ENCODE results near the gene TGDS.

TGDS gene

GRCh38 chr13:94599877-94600276 is 3.9 kb upstream of the TGDS start:
- DNase-seq (ENCODE audit: low read depth in 3 of 3), result no peak

- DNase-seq (ENCODE audit: low read depth in 3 of 3), result no peak
Observed at GRCh38 chr13:94598281-94598680, 2.3 kb upstream of the TGDS start.

- no peak for DNase-seq (ENCODE audit: low read depth in 3 of 3)
Observed at GRCh38 chr13:94596575-94596971, 621 bp upstream of the TGDS start.

- DNase-seq (ENCODE audit: low read depth in 3 of 3), result no peak
Observed at GRCh38 chr13:94595001-94595949, 677 bp downstream of the TGDS start.

- DNase-seq (ENCODE audit: low read depth in 3 of 3), result no peak
Observed at GRCh38 chr13:94590744-94591143, 5.2 kb downstream of the TGDS start.

GRCh38 chr13:94588541-94588940 is 7.4 kb downstream of the TGDS start:
- no peak for DNase-seq (ENCODE audit: low read depth in 3 of 3)

- DNase-seq (ENCODE audit: low read depth in 3 of 3), result no peak
Observed at GRCh38 chr13:94586371-94586770, 9.6 kb downstream of the TGDS start.

- DNase-seq (ENCODE audit: low read depth in 3 of 3), result no peak
Observed at GRCh38 chr13:94585543-94586101, 10.3 kb downstream of the TGDS start.

- DNase-seq (ENCODE audit: low read depth in 3 of 3), result no peak
Observed at GRCh38 chr13:94583926-94584325, 12.0 kb downstream of the TGDS start.

GRCh38 chr13:94579063-94579462 is 16.9 kb downstream of the TGDS start:
- DNase-seq (ENCODE audit: low read depth in 3 of 3), result no peak

GRCh38 chr13:94569615-94570014 is 26.3 kb downstream of the TGDS start:
- no peak for DNase-seq (ENCODE audit: low read depth in 3 of 3)

GRCh38 chr13:94568443-94568842 is 27.5 kb downstream of the TGDS start:
- DNase-seq (ENCODE audit: low read depth in 3 of 3), result no peak

GRCh38 chr13:94567581-94567980 is 28.4 kb downstream of the TGDS start:
- DNase-seq (ENCODE audit: low read depth in 3 of 3), result no peak

GRCh38 chr13:94561126-94561525 is 34.8 kb downstream of the TGDS start:
- no peak for DNase-seq (ENCODE audit: low read depth in 3 of 3)

GRCh38 chr13:94560116-94560515 is 35.8 kb downstream of the TGDS start:
- DNase-seq (ENCODE audit: low read depth in 3 of 3), result no peak

GRCh38 chr13:94559222-94559795 is 36.6 kb downstream of the TGDS start:
- DNase-seq (ENCODE audit: low read depth in 3 of 3), result no peak

- no peak for DNase-seq (ENCODE audit: low read depth in 3 of 3)
Observed at GRCh38 chr13:94558716-94559115, 37.2 kb downstream of the TGDS start.

- no peak for DNase-seq (ENCODE audit: low read depth in 3 of 3)
Observed at GRCh38 chr13:94557684-94558235, 38.2 kb downstream of the TGDS start.

GRCh38 chr13:94556621-94557020 is 39.3 kb downstream of the TGDS start:
- no peak for DNase-seq (ENCODE audit: low read depth in 3 of 3)

GRCh38 chr13:94556041-94556440 is 39.9 kb downstream of the TGDS start:
- DNase-seq (ENCODE audit: low read depth in 3 of 3), result no peak

- DNase-seq (ENCODE audit: low read depth in 3 of 3), result no peak
Observed at GRCh38 chr13:94553766-94554165, 42.2 kb downstream of the TGDS start.

GRCh38 chr13:94552095-94552494 is 43.9 kb downstream of the TGDS start:
- no peak for DNase-seq (ENCODE audit: low read depth in 3 of 3)
